GM19452 (cell line): ENCODE data around the gene DPEP2.
A peak's percentile ranks its signal among the peaks of the same experiment; 100 is the strongest.
"Not testable (repeated sequence)": the region's sequence is repeated elsewhere in the genome, so short reads cannot be mapped to it uniquely, and the experiment has no call there.

Experiments
- ATAC-seq: cut with Tn5 transposase; IDR thresholded peaks from one replicate; pipeline ENCODE4 v1.9.1; 2021; ENCODE audit not compliant: unreplicated experiment

Gene DPEP2

DNA sequence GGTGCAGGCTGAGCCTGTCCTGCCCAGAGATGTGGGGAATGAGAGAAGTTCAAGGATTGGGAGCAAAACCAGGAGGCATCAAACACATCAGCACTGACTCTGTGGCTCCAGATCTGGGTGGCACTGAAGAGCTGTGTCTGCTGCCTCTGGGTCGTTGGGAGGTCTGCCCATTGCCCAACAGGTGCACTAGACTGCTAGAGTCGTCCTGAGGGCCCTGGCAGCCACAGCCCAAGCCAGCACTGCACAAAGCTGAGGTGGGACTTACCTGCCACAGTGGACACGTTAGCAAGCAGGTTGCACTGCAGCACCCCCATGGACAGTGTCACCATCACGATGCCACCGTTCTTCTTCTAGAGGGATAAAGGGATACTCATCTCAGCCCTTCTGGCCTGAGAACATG, 22.3 kb downstream of the DPEP2 start:
- ATAC-seq = no peak

- ATAC-seq = no peak
Measured at GRCh38 chr16:67976205-67976604, 23.1 kb downstream of the DPEP2 start.

DNA sequence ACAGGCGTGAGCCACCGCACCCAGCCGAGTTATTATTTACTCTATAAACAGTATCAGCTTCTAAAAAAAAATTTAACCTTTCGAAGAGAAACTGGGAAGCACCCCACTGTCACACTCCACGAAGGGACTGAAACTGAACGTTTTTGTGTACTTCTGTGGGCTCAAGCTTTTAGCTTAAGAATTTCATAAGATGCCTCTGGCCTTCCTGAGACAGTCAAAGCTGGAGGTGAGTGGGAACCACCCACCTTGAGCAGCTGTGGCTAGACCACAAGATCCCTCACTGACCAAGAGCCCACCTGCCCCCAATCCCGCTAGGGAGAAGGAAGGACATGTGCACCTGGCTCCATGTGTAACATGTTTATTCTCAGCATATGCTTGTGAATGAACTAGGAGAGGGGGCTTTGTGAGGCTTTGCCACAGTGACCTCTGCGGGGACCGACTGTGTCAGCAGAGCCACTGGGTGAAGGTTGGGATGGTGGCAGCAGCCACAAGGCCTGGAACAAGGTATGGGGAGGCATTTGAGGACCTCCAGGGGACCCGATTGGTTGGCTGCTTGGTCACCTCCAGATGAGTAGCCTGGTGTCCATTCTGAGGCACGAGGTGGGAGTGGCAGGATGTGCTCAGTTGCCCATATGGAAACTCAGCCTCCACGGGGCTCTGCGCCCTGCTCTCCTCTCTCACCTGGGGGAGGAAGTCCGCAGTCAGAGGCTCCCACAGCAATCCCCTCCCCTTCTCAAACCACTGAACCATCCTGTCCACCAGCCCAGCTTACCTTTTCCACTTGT, 23.8 kb downstream of the DPEP2 start:
- ATAC-seq = no peak

DNA sequence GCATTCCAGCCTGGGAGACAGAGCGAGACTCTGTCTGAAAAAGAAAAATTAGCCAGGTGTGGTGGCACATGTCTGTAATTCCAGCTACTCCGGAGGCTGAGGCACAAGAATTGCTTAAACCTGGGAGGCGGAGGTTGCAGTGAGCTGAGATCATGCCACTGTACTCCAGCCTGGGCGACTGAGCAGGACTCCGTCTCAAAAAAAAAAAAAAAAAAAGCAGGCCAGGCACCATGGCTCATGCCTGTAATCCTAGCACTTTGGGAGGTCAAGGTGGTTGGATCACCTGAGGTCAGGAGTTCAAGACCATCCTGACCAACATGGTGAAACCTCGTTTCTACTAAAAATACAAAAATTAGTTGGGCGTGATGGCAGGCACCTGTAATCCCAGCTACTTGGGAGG, 27.0 kb downstream of the DPEP2 start:
- not testable (repeated sequence) for ATAC-seq

DNA sequence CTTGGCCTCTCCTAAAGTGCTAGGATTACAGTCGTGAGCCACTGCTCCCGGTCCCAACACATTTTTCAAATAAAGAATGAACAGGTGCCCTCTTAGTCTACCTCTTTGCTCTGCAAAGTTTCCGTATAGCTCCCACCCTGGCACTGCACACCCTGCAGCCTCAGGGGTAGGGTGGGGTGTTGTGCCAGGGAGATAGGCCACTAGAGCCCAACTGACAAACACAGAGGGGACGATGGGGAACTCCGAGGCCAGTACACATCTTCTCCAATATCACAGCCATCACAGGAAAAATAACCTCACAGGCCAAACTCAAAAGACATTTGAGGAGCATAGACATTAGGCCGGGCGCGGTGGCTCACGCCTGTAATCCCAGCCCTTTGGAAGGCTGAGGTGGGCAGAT, 28.2 kb downstream of the DPEP2 start:
- ATAC-seq = no peak

DNA sequence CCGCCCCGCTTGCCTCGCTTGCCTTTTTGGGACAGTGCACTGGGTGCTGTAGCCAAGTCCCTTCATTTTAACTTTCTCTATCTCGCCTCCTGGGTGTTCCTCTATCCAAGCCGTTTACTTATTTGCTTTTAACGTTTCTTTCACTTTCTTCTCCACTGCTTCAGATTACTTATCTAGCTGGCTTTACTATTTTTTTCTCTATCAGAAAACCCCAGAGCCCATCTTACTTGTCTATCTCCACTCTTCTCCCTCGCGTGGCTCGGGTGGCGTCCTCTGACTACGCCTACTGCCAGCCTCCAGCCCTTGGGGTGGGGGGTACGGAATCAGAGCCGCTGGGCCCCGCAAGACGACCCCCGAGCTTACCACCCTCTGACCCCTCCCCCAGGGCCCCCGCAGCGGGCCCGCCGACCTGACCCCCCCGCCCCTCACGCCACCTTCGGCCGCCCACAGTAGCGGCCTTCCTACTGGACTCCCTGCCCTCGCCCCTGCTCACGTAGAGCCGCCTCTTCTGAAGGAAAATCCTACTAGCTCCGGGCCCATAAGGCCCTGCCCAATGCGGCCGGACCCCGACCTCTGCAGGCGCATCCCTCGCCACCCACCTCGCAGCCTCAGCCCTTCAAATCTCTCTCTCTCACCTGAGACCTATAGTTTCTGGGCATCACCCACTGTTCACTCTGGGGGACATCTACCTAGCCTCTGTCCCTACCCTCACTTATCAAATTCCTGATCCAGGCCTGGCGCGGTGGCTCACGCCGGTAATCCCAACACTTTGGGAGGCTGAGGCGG, 29.8 kb downstream of the DPEP2 start:
- no peak for ATAC-seq

DNA sequence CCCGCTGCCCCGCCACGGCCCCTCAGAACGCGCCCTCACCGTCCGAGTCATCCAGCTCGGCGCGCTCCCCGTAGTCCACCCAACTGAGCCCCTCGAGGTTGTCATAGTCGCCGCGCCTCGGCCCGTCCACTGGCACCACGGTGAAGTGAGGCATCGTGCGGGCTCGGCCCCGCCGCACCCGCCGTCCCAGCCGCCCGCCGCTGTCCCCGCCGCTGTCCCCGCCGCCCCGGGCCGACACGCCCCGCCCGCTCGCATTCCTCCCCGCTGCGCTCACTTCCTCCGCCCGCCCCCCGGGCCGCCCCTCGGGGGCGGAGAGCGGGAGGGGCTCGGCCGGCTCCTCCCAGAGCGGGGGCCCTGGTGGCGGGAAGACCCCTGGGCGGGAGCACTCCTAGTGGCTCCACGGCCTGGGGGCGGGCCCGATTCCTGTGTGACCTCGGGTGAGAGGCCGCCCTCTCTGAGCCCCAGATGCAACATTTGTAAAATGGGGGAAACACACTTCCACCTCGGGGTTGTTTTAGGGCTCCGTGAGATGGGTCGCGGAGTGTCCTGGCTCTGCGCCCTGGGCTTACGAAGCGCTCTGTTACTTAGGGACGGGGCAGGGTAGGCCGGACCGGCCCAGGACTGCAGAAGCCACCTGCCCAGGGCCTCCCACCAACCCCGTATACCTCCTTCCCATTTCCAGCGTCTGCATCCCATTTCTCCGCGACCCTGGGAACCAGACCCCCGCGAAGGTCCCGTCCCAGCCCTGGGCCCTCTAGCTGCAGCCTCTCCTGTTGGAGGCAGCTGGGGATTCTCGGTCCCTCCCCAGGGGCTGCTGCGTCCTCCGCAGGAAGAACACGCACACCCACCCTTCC, 30.7 kb downstream of the DPEP2 start, which contains the start of gene SLC12A4:
Gene SLC12A4 (minus strand): TSS at position 238 of the 854 bp plus-strand sequence. CDS start 84 bp downstream, at position 154.
- ATAC-seq = peak; percentile 65

GRCh38 chr16:67967958-67968399, 31.3 kb downstream of the DPEP2 start:
- ATAC-seq = peak; percentile 20

GRCh38 chr16:67967183-67967957, 31.9 kb downstream of the DPEP2 start:
- ATAC-seq = no peak

- no peak for ATAC-seq
Measured at GRCh38 chr16:67966549-67967182, 32.6 kb downstream of the DPEP2 start.

GRCh38 chr16:67965668-67966548, 33.4 kb downstream of the DPEP2 start:
- no peak for ATAC-seq

GRCh38 chr16:67964477-67965131, 34.7 kb downstream of the DPEP2 start:
- no peak for ATAC-seq

- no peak for ATAC-seq
Measured at GRCh38 chr16:67963662-67964321, 35.5 kb downstream of the DPEP2 start.

DNA sequence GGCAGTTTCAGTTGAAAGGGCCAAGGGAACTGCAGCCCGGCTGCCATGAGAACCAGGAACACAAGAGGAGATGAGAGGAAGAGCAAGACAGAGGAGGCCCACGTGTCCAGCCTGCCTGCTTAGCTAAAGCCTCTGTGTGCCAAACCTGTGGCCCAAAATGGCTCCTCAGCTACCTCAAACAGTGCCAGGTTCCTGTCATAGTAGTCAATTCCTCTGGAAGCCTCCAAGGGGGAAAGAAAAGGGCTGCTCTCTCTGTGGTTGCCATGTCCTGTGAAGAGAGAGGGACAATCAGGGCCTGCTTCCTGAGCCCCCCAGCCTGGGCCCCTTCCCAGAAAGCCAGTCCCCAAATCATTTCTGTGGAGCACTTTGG, 36.0 kb downstream of the DPEP2 start:
- ATAC-seq = no peak

DNA sequence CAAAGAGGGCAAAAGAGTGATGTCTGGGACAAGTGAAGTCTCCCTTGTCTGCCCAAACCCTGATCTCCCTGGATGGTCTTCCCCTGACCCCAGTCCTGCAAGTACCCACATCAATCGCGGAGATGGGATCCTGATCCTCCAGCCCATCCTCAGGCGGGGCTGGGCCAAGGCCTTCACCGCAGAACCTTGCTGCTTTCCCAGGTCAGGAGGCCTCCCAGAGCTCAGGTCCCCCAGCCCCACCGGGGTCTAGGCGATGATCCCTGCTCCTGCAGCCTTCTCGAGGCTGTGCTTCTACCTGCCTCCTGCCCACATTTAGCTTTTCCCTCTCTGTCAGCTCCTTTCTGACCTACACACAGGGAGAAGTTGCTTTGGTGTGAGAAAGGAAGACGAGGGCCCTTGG, 37.1 kb downstream of the DPEP2 start:
- no peak for ATAC-seq

DNA sequence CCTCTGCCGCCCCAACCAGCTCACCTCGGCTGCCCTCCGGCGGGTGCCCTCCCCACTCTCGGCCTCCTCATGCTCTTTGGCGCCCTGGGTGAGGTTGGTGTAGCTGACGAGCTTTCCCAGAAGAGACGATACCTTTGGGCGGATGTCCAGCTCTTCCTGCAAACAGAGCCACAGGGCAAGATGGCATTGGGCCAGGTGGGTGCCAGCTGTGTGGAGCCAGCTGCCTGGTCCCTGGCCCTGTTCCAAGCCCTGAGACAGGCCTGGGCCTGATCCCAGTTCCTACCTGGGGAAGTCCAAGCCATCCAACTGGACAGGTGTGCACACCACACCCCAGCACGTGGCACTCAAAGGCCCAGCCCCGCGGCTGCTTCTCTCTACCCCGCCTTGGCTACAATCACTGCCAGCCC, 37.7 kb downstream of the DPEP2 start:
- no peak for ATAC-seq

GRCh38 chr16:67959536-67960329, 39.6 kb downstream of the DPEP2 start:
- ATAC-seq = no peak
